ENCODE results near the gene PHETA2. TPM values are rescaled to one million over a fixed set of nuclear protein-coding genes. Genes with fewer than 3 reads are reported as not detected.
"Not testable (repeated sequence)": the region's sequence is repeated elsewhere in the genome, so short reads cannot be mapped to it uniquely, and the experiment has no call there.

Gene PHETA2
- total RNA-seq, 1 donor from 2014 or later, result 41.5 TPM

- intact Hi-C loops (cut with DNase I), result loop anchor here (1.0 to 10.0 kb wide), 4 partner anchors 9 to 1114 kb away; partner anchors contain the start of genes CENPM, NDUFA6, SMDT1 and TTLL12
- Histone ChIP-seq H3K4me3 (peak within 1 kb of the TSS; percentile 46 to 73), H3K36me3 (peaks cover 14 to 21% of the 10 kb centered on the region in 2 donors), H3K27me3 (no peaks in the 10 kb centered on the region), H3K9me3 (no peaks in the 10 kb centered on the region), H3K27ac (peak within 1 kb of the TSS; percentile 81 to 84), H3K4me1 (peaks cover 0 to 28% of the 10 kb centered on the region in 2 donors)
- TF ChIP-seq CTCF (IDR thresholded peaks at IDR 0.05), result no peak
- peak; percentile 91 to 98 for DNase-seq (ENCODE audit: low spot score in 2 of 2)
These were observed 3.3 kb upstream of the PHETA2 start, which contains the start of gene NAGA for GRCh38 chr22:42070517-42071422. TSS of gene NAGA (minus strand) at chr22:42070812. CDS start at chr22:42070297, 515 bp downstream.

- intact Hi-C loops (cut with DNase I), result loop anchor here (5.0 to 10.0 kb wide), 2 partner anchors 124 to 1113 kb away; partner anchors contain the start of genes CENPM and TTLL12
- Histone ChIP-seq H3K27ac (peak overlapping the region; percentile 81 to 84), H3K4me1 (peaks cover 0 to 28% of the 10 kb centered on the region in 2 donors)
These were observed 2.5 kb upstream of the PHETA2 start for GRCh38 chr22:42071508-42071907.

GRCh38 chr22:42072606-42073330 is 1.3 kb upstream of the PHETA2 start:
- intact Hi-C loops (cut with DNase I), result loop anchor here (5.0 to 10.0 kb wide), 2 partner anchors 125 to 1112 kb away; partner anchors contain the start of genes CENPM and TTLL12
- DNase-seq (ENCODE audit: low spot score in 2 of 2), result no peak
- H3K36me3 ChIP-seq, result peaks cover 6 to 13% of the 10 kb centered on the region in 2 donors
- H3K4me3 ChIP-seq, result no peak overlapping the region
- no peaks in the 10 kb centered on the region for H3K27me3 ChIP-seq
- no peaks in the 10 kb centered on the region for H3K9me3 ChIP-seq
- no peak for TF ChIP-seq CTCF (IDR thresholded peaks at IDR 0.05)
- H3K27ac ChIP-seq, result no peak overlapping the region
- H3K4me1 ChIP-seq, result peaks cover 0 to 32% of the 10 kb centered on the region in 2 donors

More at GRCh38 chr22:42071508-42071907, 2.5 kb upstream of the PHETA2 start:
- Histone ChIP-seq H3K4me3 (peak overlapping the region; percentile 46 to 73), H3K36me3 (peaks cover 8 to 14% of the 10 kb centered on the region in 2 donors)
- not testable (repeated sequence) for DNase-seq (ENCODE audit: low spot score in 2 of 2); H3K9me3 ChIP-seq; H3K27me3 ChIP-seq

- Histone ChIP-seq H3K9me3 (no peaks in the 10 kb centered on the region), H3K4me1 (peaks cover 0 to 40% of the 10 kb centered on the region in 2 donors), H3K4me3 (peak overlapping the region; percentile 70 to 81), H3K36me3 (peaks cover 6 to 12% of the 10 kb centered on the region in 2 donors), H3K27ac (peak overlapping the region; percentile 87 to 90), H3K27me3 (no peaks in the 10 kb centered on the region)
- no peak for TF ChIP-seq CTCF (IDR thresholded peaks at IDR 0.05)
- intact Hi-C loops (cut with DNase I), result loop anchor here (5.0 to 10.0 kb wide), 2 partner anchors 126 to 1111 kb away; partner anchors contain the start of genes CENPM and TTLL12
- no peak for DNase-seq (ENCODE audit: low spot score in 2 of 2)
These were observed 417 bp upstream of the PHETA2 start for GRCh38 chr22:42073621-42074041.

- H3K27me3 ChIP-seq, result no peaks in the 10 kb centered on the region
- H3K27ac ChIP-seq, result peak overlapping the region; percentile 87 to 90
- H3K36me3 ChIP-seq, result peaks cover 6 to 12% of the 10 kb centered on the region in 2 donors
- TF ChIP-seq CTCF (IDR thresholded peaks at IDR 0.05), result no peak
- H3K9me3 ChIP-seq, result no peaks in the 10 kb centered on the region
- H3K4me3 ChIP-seq, result peak overlapping the region; percentile 70 to 81
- no peak for DNase-seq (ENCODE audit: low spot score in 2 of 2)
- intact Hi-C loops (cut with DNase I), result loop anchor here (5.0 to 10.0 kb wide), 4 partner anchors 128 to 1110 kb away; partner anchors contain the start of genes CENPM and TTLL12
- peaks cover 0 to 36% of the 10 kb centered on the region in 2 donors for H3K4me1 ChIP-seq
These were observed 1.0 kb downstream of the PHETA2 start for GRCh38 chr22:42074846-42075676.
